ENCODE measurements around the gene DCLRE1A.

- TF ChIP-seq CTCF (IDR thresholded peaks at IDR 0.05), result no peak
- TF ChIP-seq POLR2AphosphoS5 (IDR thresholded peaks at IDR 0.05), result no peak
These were observed 11.7 kb downstream of the DCLRE1A start for GRCh38 chr10:113842171-113842570.

Data from sigmoid colon (tissue), 4 donors.